BLaER1 treated with 17β-estradiol and CSF1 and Interleukin-3, amounts not matched to agents 10 nM and 100 nM (cell line): Measurements from ENCODE around the gene CISTR.

ENCODE experiments used
- H3K27ac ChIP-seq, 11 experiments: shearing (Covaris generic); formaldehyde crosslinking; 2 replicates each; pipeline ENCODE4 v1.8.1; 2022
- H3K27me3 ChIP-seq, 11 experiments: shearing (Covaris generic); formaldehyde crosslinking; 2 replicates each; pipeline ENCODE4 v1.8.1; 2022
- H3K36me3 ChIP-seq, 11 experiments: shearing (Covaris generic); formaldehyde crosslinking; 2 replicates each; pipeline ENCODE4 v1.8.1; 2022
- H3K4me1 ChIP-seq, 10 experiments: shearing (Covaris generic); formaldehyde crosslinking; 2 replicates each; pipeline ENCODE4 v1.8.1; 2022
- H3K4me2 ChIP-seq, 11 experiments: shearing (Covaris generic); formaldehyde crosslinking; 2 replicates each; pipeline ENCODE4 v1.8.1; 2022
- H3K4me3 ChIP-seq, 10 experiments: shearing (Covaris generic); formaldehyde crosslinking; 2 replicates each; pipeline ENCODE4 v1.8.1; 2022
- H3K9ac ChIP-seq, 11 experiments: shearing (Covaris generic); formaldehyde crosslinking; 2 replicates each; pipeline ENCODE4 v1.8.1; 2022
- H3K9me3 ChIP-seq, 11 experiments: shearing (Covaris generic); formaldehyde crosslinking; replicated peaks in 1 of 11; 2 replicates each; pipeline ENCODE4 v1.8.1; 2022
- H4K20me1 ChIP-seq, 11 experiments: shearing (Covaris generic); formaldehyde crosslinking; 2 replicates each; pipeline ENCODE4 v1.8.1; 2022
- Cebpa-rat ChIP-seq, 11 experiments: shearing (Covaris generic); IDR thresholded peaks; 2 replicates each; pipeline ENCODE4 v1.8.1; 2022

The CISTR gene

DNA sequence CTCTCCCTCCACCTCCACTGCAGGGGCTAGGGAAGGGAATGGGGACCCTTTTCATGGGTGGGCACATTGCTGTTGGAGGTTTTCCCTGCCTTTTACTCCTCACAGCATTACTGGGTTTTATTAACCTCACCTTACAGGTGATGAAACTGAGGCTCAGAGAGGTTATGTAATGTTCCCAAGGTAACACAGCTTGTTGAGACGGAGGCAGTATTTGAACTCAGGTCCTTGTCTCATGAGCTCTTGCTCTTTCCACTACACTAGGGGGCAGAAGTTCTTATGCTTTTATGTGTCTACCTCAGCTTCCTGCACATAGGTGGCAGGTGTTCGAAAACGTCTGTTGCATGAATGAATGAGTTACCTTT is 11.7 kb downstream of the CISTR start:
- H3K36me3 ChIP-seq, result no peaks in the 10 kb centered on the region
- H3K9ac ChIP-seq, result no peak overlapping the region
- TF ChIP-seq Cebpa-rat (IDR thresholded peaks at IDR 0.05), result no peak
- H4K20me1 ChIP-seq, result peaks cover 0 to 26% (median 9%) of the 10 kb centered on the region in 11 experiments; a peak in 10 of 22 replicates
- H3K4me1 ChIP-seq, result peaks cover 0 to 9% (median 2%) of the 10 kb centered on the region in 10 experiments; a peak in 4 of 20 replicates
- H3K4me2 ChIP-seq, result no peak overlapping the region
- no peak overlapping the region for H3K4me3 ChIP-seq
- H3K27ac ChIP-seq, result no peak overlapping the region
- H3K9me3 ChIP-seq, result no peaks in the 10 kb centered on the region
- H3K27me3 ChIP-seq, result peaks cover 86 to 100% (median 98%) of the 10 kb centered on the region in 11 experiments

- H3K27ac ChIP-seq, result no peak overlapping the region
- H3K9ac ChIP-seq, result no peak overlapping the region
- H3K9me3 ChIP-seq, result no peaks in the 10 kb centered on the region
- H3K27me3 ChIP-seq, result peaks cover 80 to 99% (median 91%) of the 10 kb centered on the region in 11 experiments
- H3K4me1 ChIP-seq, result peaks cover 0 to 9% (median 2%) of the 10 kb centered on the region in 10 experiments; a peak in 4 of 20 replicates
- peaks cover 0 to 26% (median 9%) of the 10 kb centered on the region in 11 experiments; a peak in 10 of 22 replicates for H4K20me1 ChIP-seq
- peak overlapping the region in 6 of 11 experiments; percentile 12 to 65 (median 31); a peak in 6 of 22 replicates for H3K4me2 ChIP-seq
- no peak overlapping the region; a peak in 1 of 20 replicates for H3K4me3 ChIP-seq
- no peak for TF ChIP-seq Cebpa-rat (IDR thresholded peaks at IDR 0.05)
- no peaks in the 10 kb centered on the region for H3K36me3 ChIP-seq
Measured at GRCh38 chr12:53739214-53740129, 12.3 kb downstream of the CISTR start.

DNA sequence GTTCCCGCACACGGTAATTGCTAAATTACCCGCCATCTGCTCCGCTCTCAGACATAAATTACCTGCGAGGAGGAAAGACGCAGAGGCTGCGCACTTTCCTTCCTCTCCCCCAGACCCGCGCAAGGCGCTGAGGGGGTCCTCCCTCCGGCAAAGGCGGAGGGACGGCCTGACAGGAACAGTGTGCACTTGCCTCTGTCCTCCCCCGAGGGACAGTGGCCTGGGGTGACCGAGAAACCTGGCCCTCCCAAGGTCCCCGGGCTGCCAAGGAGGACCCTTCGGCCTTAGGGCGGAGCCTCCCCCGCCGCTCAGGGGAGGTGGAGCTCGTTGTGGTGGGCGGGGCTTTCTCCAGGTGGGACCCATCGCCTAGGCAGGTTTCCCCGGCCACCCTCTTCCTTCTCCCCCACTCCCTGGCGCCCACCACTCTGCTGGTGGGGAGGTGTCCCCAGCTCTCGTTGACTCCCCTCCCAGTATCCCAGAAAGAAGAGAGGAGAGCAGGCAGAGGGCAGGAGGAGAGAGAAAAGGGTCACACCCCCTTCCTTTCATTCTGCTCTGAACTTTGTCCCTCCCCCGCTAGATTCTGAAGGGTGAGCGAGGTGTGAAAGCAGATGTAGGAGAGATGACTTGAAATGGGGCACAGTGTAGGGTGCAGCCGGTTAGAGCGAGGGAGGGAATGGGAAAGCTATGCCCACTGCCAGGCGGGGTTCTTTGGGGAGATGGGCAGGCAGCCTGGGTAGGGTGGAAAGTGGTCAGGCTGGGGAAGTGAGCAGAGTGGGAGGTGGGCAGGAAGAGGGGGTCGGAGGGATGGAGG is 13.2 kb downstream of the CISTR start:
- Histone ChIP-seq H3K27me3 (peaks cover 71 to 92% (median 82%) of the 10 kb centered on the region in 11 experiments), H3K36me3 (no peaks in the 10 kb centered on the region), H3K4me1 (peaks cover 0 to 15% (median 8%) of the 10 kb centered on the region in 10 experiments; a peak in 11 of 20 replicates), H3K27ac (no peak overlapping the region), H3K4me3 (no peak overlapping the region), H3K9ac (no peak overlapping the region), H4K20me1 (peaks cover 0 to 26% (median 4%) of the 10 kb centered on the region in 11 experiments; a peak in 9 of 22 replicates), H3K4me2 (no peak overlapping the region), H3K9me3 (no peaks in the 10 kb centered on the region)
- TF ChIP-seq Cebpa-rat (IDR thresholded peaks at IDR 0.05), result no peak

DNA sequence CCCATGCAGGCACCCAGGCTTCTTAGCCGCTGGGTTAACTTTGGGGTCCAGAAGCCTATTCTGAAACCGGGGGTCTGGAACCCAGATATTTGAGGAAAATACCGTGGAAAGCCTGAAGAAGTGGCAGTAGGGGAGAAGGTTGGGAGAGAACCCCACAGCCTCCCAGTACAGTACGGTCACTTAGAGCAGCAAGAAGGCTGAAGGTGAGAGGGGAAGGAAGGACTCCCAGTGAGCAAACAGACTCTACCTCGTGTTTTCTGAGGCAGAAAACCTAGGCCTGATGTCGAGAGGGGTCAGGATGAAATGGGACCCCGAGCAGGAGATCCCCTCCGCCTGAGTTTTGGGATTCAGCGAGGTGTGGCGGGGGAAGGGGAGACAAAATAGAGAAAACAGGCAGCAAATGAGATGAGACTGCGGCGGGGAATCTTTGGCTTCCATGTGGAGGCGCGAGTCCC is 13.8 kb downstream of the CISTR start:
- Histone ChIP-seq H3K4me3 (no peak overlapping the region), H3K27ac (no peak overlapping the region), H3K4me1 (peaks cover 0 to 16% (median 11%) of the 10 kb centered on the region in 10 experiments; a peak in 11 of 20 replicates), H3K9me3 (no peaks in the 10 kb centered on the region), H4K20me1 (peaks cover 0 to 26% (median 4%) of the 10 kb centered on the region in 11 experiments; a peak in 9 of 22 replicates), H3K27me3 (peaks cover 66 to 87% (median 76%) of the 10 kb centered on the region in 11 experiments), H3K9ac (no peak overlapping the region), H3K36me3 (no peaks in the 10 kb centered on the region), H3K4me2 (no peak overlapping the region)
- TF ChIP-seq Cebpa-rat (IDR thresholded peaks at IDR 0.05), result no peak

DNA sequence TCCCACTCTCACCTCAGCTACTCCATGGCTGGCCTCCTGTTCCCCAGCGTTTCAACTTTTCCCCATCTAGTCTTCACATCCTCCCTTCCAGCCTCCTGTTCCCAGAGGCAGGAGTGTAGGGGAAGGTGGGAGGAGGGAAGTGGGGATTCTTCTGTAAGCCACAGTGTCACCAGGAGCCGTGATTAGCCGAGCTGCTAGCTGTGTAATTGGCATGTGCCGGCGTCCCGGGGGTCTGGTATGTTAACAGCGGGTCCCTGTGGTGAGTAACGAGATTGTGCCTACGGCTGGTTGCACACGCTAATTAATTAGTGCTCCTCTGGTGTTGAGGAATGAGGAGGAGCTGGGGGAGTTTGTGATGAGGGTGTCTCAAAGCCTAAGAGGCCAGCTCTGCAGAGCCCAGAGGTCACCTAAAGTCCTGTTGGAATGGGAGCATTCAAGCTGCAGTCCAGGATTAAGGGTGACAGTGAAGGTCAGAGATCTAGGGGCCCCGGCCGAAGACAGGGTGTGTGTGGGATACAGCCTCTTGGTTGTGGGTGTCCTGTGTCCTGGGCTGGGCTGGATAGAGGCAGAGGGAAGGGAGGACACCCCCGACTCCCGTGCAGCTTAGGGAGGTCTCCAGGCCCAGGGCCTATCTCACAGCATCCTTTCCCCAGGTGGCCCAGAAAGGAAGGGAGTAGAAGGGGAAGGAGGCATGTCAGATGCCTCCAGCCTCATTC is 14.5 kb downstream of the CISTR start:
- H3K27ac ChIP-seq, result no peak overlapping the region
- no peak overlapping the region for H3K4me3 ChIP-seq
- peaks cover 59 to 79% (median 69%) of the 10 kb centered on the region in 11 experiments for H3K27me3 ChIP-seq

GRCh38 chr12:53736592-53736991 is 15.2 kb downstream of the CISTR start:
- Histone ChIP-seq H3K4me3 (no peak overlapping the region), H3K4me2 (no peak overlapping the region)

More for the DNA sequence above, 14.5 kb downstream of the CISTR start:
- Histone ChIP-seq H4K20me1 (peaks cover 0 to 26% (median 0%) of the 10 kb centered on the region in 11 experiments; a peak in 8 of 22 replicates), H3K36me3 (no peaks in the 10 kb centered on the region), H3K9me3 (no peaks in the 10 kb centered on the region), H3K9ac (no peak overlapping the region), H3K4me1 (peaks cover 0 to 16% (median 11%) of the 10 kb centered on the region in 10 experiments; a peak in 11 of 20 replicates), H3K4me2 (no peak overlapping the region)
- no peak for TF ChIP-seq Cebpa-rat (IDR thresholded peaks at IDR 0.05)

DNA sequence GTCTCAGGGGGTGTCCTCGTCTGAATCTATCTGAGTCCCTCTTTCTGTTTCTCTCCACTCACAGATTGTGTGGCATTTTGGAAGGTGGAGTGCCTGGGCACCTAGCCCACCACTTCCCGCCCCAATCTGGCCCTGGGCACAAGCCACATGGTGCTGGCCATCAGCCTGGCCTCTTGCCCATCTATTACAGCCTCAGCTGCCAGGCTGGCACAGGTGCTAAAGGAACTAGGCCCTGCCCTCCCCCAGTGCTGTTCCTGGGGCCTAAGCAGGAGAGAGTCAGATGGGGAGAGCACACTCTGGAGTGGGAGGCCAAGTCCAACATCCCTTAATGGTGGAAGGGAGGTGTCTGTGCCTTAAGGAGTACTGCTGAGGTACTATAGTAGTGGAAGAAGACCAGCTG is 16.2 kb downstream of the CISTR start:
- peaks cover 0 to 26% (median 0%) of the 10 kb centered on the region in 11 experiments; a peak in 8 of 22 replicates for H4K20me1 ChIP-seq
- H3K9me3 ChIP-seq, result no peaks in the 10 kb centered on the region
- no peak overlapping the region for H3K4me3 ChIP-seq
- H3K27me3 ChIP-seq, result peaks cover 42 to 62% (median 52%) of the 10 kb centered on the region in 11 experiments
- H3K27ac ChIP-seq, result no peak overlapping the region
- no peak overlapping the region for H3K9ac ChIP-seq
- H3K4me1 ChIP-seq, result peaks cover 0 to 16% (median 11%) of the 10 kb centered on the region in 10 experiments; a peak in 11 of 20 replicates
- TF ChIP-seq Cebpa-rat (IDR thresholded peaks at IDR 0.05), result no peak
- no peaks in the 10 kb centered on the region for H3K36me3 ChIP-seq
- H3K4me2 ChIP-seq, result no peak overlapping the region

More at GRCh38 chr12:53736592-53736991, 15.2 kb downstream of the CISTR start:
- Histone ChIP-seq H3K9me3 (no peaks in the 10 kb centered on the region), H3K9ac (no peak overlapping the region), H3K27ac (no peak overlapping the region), H3K27me3 (peaks cover 52 to 73% (median 62%) of the 10 kb centered on the region in 11 experiments), H3K4me1 (peaks cover 0 to 16% (median 11%) of the 10 kb centered on the region in 10 experiments; a peak in 11 of 20 replicates), H4K20me1 (peaks cover 0 to 26% (median 0%) of the 10 kb centered on the region in 11 experiments; a peak in 8 of 22 replicates), H3K36me3 (no peaks in the 10 kb centered on the region)
- TF ChIP-seq Cebpa-rat (IDR thresholded peaks at IDR 0.05), result no peak

DNA sequence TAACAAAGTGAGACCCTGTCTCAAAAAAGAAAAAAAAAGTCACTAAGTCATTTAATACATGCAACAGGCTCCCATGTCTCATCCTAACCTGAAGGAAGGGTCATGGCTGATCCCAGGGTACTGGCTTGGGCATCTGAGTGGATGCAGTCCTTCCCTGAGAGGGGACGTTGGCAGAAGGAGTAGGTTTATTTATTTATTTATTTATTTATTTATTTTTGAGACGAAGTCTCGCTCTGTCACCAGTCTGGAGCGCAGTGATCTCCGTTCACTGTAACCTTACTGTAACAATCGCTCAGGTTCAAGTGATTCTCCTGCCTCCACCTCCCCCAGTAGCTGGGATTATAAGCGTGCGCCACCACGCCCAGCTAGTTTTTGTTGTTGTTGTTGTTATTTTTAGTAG is 17.4 kb downstream of the CISTR start:
- Histone ChIP-seq H3K4me3 (no peak overlapping the region), H3K4me2 (peak overlapping the region in 7 of 11 experiments; percentile 15 to 41 (median 28); a peak in 6 of 22 replicates), H3K4me1 (peaks cover 0 to 13% (median 10%) of the 10 kb centered on the region in 10 experiments; a peak in 11 of 20 replicates), H3K9ac (no peak overlapping the region), H3K27me3 (peaks cover 32 to 51% (median 41%) of the 10 kb centered on the region in 11 experiments), H4K20me1 (peaks cover 0 to 25% (median 0%) of the 10 kb centered on the region in 11 experiments; a peak in 7 of 22 replicates), H3K36me3 (no peaks in the 10 kb centered on the region), H3K27ac (no peak overlapping the region), H3K9me3 (no peaks in the 10 kb centered on the region)
- no peak for TF ChIP-seq Cebpa-rat (IDR thresholded peaks at IDR 0.05)
